ENCODE data around the gene OGFOD3. TPM values are rescaled to one million over a fixed set of nuclear protein-coding genes. Genes with fewer than 3 reads are reported as not detected.
"Not testable (repeated sequence)": the region's sequence is repeated elsewhere in the genome, so short reads cannot be mapped to it uniquely, and the experiment has no call there.

Gene OGFOD3
- total and polyA plus RNA-seq, 12 donors, result 17.9 to 131 (median 42.0) TPM

GRCh38 chr17:82365606-82366295 is 52.6 kb downstream of the OGFOD3 start:
- intact Hi-C loops (cut with DNase I), result no loop called here
- no peak for DNase-seq
- 58 to 88% (median 83%) methylated on average over 5 to 6 of the region's 6 CpGs for WGBS, 4 donors
- peaks cover 0 to 6% of the 10 kb centered on the region in 2 donors for H3K4me1 ChIP-seq (replicated peaks in 1 of 2)
- H3K9me3 ChIP-seq (replicated peaks in 1 of 3), result no peaks in the 10 kb centered on the region
- H3K27ac ChIP-seq, result no peak overlapping the region
- no peaks in the 10 kb centered on the region for H3K36me3 ChIP-seq (replicated peaks in 1 of 2)
- no peak for TF ChIP-seq CTCF (IDR thresholded peaks at IDR 0.05)
- no peak for TF ChIP-seq POLR2A (IDR thresholded peaks at IDR 0.05)
- no peak overlapping the region for H3K4me3 ChIP-seq
- H3K27me3 ChIP-seq, result peaks cover 19% of the 10 kb centered on the region

- H3K9me3 ChIP-seq (replicated peaks in 1 of 3), result no peaks in the 10 kb centered on the region
- DNase-seq, result no peak
- 87 to 98% (median 94%) methylated on average over 5 to 6 of the region's 6 CpGs for WGBS, 4 donors
- no peak overlapping the region for H3K4me3 ChIP-seq
- H3K27ac ChIP-seq, result no peak overlapping the region
- intact Hi-C loops (cut with DNase I), result no loop called here
- TF ChIP-seq POLR2A (IDR thresholded peaks at IDR 0.05), result no peak
- TF ChIP-seq CTCF (IDR thresholded peaks at IDR 0.05), result no peak
- peaks cover 17% of the 10 kb centered on the region for H3K27me3 ChIP-seq
- H3K4me1 ChIP-seq (replicated peaks in 1 of 2), result no peaks in the 10 kb centered on the region
- no peaks in the 10 kb centered on the region for H3K36me3 ChIP-seq (replicated peaks in 1 of 2)
Measured at GRCh38 chr17:82361885-82362633, 56.3 kb downstream of the OGFOD3 start.

GRCh38 chr17:82359451-82360074 is 58.8 kb downstream of the OGFOD3 start:
- DNase-seq; H3K4me3 ChIP-seq; H3K27ac ChIP-seq; H3K4me1 ChIP-seq (replicated peaks in 1 of 2); H3K9me3 ChIP-seq (replicated peaks in 1 of 3); intact Hi-C loops (cut with DNase I); H3K36me3 ChIP-seq (replicated peaks in 1 of 2): not testable (repeated sequence)
- WGBS, 4 donors, result 57 to 100% (median 84%) methylated on average over 1 of the region's 1 CpG
- peaks cover 17% of the 10 kb centered on the region for H3K27me3 ChIP-seq

GRCh38 chr17:82358465-82359350 is 59.7 kb downstream of the OGFOD3 start, which contains the start of gene TEX19:
Gene TEX19 (plus strand): TSS chr17:82359247. CDS start chr17:82362151, 2,904 bp downstream.
- TF ChIP-seq POLR2A (IDR thresholded peaks at IDR 0.05), result no peak
- TF ChIP-seq CTCF (IDR thresholded peaks at IDR 0.05), result no peak
- no peak for DNase-seq
- intact Hi-C loops (cut with DNase I), result no loop called here

More at GRCh38 chr17:82358465-82359350, 59.7 kb downstream of the OGFOD3 start, which contains the start of gene TEX19:
- Histone ChIP-seq H3K4me3 (no peak within 1 kb of the TSS), H3K9me3 (replicated peaks in 1 of 3) (no peaks in the 10 kb centered on the region), H3K4me1 (replicated peaks in 1 of 2) (no peaks in the 10 kb centered on the region), H3K27ac (no peak within 1 kb of the TSS), H3K36me3 (replicated peaks in 1 of 2) (no peaks in the 10 kb centered on the region), H3K27me3 (peaks cover 17% of the 10 kb centered on the region)
- 69 to 72% (median 71%) methylated on average over 18 to 21 of the region's 21 CpGs for WGBS, 4 donors
